RWPE2 (cell line): ENCODE data around the gene CHKA.

Experiments
- ATAC-seq: fragments of 200-7000 bp; cut with Tn5 transposase; 3 replicates; pipeline ENCODE4 v1.9.1; 2021; ENCODE audit warnings: low read depth
- DNase-seq: peaks from one replicate; pipeline ENCODE4 v3.0.0-alpha.2; 2020; ENCODE audit warnings: low spot score
- H3K27ac ChIP-seq: fragments of 450-650 bp; 2 replicates; pipeline ENCODE4 v1.5.1; 2017; ENCODE audit warnings: mild to moderate bottlenecking; ENCODE audit not compliant: poor library complexity, severe bottlenecking
- H3K27me3 ChIP-seq: fragments of 250-450 bp; sonication (Bioruptor Pico); 2 replicates; pipeline ENCODE4 v1.5.1; 2021; ENCODE audit warnings: mild to moderate bottlenecking, moderate library complexity; ENCODE audit not compliant: insufficient read depth, poor library complexity, severe bottlenecking
- H3K36me3 ChIP-seq: fragments of 250-450 bp; sonication (Bioruptor Pico); 2 replicates; pipeline ENCODE4 v1.5.1; 2020; ENCODE audit warnings: low read depth, mild to moderate bottlenecking, moderate library complexity
- H3K4me1 ChIP-seq: fragments of 250-450 bp; sonication (Bioruptor Pico); 2 replicates; pipeline ENCODE4 v1.5.1; 2021; ENCODE audit warnings: mild to moderate bottlenecking, moderate library complexity; ENCODE audit not compliant: insufficient read depth, poor library complexity, severe bottlenecking
- H3K4me3 ChIP-seq: fragments of 250-450 bp; sonication (Bioruptor Pico); 2 replicates; pipeline ENCODE4 v1.5.1; 2021; ENCODE audit warnings: mild to moderate bottlenecking, moderate library complexity; ENCODE audit not compliant: severe bottlenecking
- H3K9me3 ChIP-seq: fragments of 250-450 bp; sonication (Bioruptor Pico); 2 replicates; pipeline ENCODE4 v1.5.1; 2021; ENCODE audit warnings: mild to moderate bottlenecking, moderate library complexity; ENCODE audit not compliant: severe bottlenecking
- TF ChIP-seq, protein P1 (sequence below): fragments of 450-650 bp; IDR thresholded peaks from one replicate; pipeline ENCODE4 v1.5.1; 2017; ENCODE audit warnings: mild to moderate bottlenecking, moderate library complexity; ENCODE audit not compliant: poor library complexity, severe bottlenecking

The CHKA gene

DNA sequence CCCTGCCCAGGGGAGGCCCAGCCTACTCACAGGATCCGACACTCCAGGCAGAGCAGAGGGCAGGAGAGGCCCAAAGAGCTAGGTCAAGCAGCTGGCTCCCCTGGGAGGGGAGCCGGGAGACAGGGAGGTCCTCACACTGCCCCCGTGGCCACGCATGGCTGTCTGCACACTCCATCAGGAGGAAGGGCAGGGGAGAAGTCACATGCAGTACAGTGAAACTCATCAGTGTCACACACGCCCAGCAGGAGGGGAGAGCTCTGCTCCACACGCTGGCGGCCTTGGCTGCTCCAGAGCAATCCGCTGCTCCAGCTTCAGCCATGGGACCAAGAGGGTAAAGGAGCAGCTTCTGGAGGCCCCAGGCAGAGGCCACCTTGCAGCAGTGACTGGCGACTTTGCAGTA, 68.1 kb downstream of the CHKA start:
- Histone ChIP-seq H3K4me1 (no peaks in the 10 kb centered on the region), H3K27me3 (no peaks in the 10 kb centered on the region), H3K36me3 (peaks cover 27% of the 10 kb centered on the region), H3K9me3 (no peaks in the 10 kb centered on the region), H3K4me3 (no peak overlapping the region), H3K27ac (no peak overlapping the region)
- ATAC-seq: peak; percentile 14; the same call in 2 of the 3 replicates
- TF ChIP-seq, protein P1, sequence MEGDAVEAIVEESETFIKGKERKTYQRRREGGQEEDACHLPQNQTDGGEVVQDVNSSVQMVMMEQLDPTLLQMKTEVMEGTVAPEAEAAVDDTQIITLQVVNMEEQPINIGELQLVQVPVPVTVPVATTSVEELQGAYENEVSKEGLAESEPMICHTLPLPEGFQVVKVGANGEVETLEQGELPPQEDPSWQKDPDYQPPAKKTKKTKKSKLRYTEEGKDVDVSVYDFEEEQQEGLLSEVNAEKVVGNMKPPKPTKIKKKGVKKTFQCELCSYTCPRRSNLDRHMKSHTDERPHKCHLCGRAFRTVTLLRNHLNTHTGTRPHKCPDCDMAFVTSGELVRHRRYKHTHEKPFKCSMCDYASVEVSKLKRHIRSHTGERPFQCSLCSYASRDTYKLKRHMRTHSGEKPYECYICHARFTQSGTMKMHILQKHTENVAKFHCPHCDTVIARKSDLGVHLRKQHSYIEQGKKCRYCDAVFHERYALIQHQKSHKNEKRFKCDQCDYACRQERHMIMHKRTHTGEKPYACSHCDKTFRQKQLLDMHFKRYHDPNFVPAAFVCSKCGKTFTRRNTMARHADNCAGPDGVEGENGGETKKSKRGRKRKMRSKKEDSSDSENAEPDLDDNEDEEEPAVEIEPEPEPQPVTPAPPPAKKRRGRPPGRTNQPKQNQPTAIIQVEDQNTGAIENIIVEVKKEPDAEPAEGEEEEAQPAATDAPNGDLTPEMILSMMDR: no peak
- DNase-seq: no peak

DNA sequence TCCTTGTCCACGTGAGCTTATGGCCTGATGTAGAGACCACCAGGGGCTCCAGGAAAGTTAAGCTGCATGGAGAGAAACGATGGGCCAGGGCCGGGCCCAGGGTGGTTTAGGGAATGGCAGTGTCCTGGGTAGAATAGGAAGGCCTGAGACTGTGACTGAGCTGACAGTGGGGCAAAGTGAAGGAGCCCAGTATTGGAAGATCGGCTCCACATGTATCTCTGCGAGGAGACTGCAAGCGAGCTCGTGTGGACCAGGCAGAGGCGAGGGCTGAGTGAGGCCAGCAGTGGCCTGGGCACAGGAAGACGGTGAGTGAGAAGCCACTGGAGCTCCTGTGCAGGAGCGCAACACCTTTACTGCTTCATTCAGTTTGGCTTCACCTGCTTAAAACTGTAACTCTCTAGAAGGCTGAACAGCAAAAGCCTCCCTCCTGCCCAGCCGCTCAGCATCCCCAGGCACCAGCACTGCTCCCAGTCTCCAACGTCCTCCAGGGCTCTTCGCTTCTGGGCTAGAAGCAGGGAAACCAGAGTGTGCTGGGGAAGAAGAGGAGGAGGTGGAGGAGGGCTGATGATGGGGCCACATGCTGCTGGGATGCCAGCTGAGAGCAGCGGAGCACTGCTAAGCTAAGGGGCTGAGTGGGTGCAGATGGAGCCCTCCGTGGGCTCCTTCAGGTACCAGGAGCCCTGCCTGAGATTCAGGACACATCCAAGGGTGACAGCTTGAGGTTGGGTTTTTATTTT, 68.9 kb downstream of the CHKA start:
- TF ChIP-seq, protein P1: no peak
- Histone ChIP-seq H3K27ac (no peak overlapping the region), H3K4me1 (no peaks in the 10 kb centered on the region), H3K4me3 (no peak overlapping the region), H3K36me3 (peaks cover 31% of the 10 kb centered on the region), H3K27me3 (no peaks in the 10 kb centered on the region), H3K9me3 (no peaks in the 10 kb centered on the region)
- no peak for ATAC-seq
- DNase-seq: no peak

DNA sequence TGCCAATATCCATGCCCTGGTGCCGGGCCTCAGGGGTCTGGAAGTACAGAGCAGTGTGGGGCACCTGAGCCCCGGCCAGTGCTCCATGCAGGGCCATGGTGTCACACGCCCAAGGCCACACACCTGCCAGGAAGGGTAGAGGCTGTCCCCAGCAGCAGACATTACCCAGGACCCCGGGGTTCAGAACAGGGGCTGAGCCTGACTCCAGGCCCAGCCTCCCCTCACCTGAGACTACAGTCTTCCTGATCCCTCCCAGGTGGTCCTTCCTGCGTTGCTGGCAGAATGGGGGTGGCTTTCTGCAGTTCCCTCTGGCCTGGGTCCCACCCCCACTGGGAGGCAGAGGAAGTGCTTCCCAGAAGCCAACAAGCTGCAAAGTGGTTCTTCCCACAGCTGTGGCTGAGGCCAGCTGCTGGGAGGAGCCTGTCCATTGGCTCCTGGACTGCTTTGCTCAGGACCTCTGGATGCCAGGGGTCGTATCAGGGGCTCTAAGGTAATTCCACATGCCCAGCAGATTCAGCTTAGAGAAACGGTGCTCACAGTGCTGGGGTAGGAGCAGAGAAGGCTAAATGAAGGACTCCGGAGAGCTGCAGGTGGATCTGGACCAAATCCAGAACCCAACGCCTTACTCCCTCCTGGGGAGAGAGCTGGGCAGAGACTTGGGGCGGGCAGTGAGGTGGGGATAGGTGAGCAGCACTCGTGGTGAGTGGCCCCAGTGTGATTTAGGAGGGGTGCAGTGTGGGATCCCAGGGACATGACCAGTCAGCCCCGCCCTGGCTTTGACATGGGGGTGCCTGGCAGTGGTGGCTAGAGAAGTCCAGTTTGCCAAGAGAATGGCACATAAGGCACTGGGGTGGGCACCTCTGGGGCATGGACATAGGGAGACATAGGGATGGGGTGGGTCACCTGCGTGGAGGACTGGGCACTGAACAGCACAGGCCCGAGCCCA, 69.7 kb downstream of the CHKA start:
- no peaks in the 10 kb centered on the region for H3K9me3 ChIP-seq
- TF ChIP-seq, protein P1: no peak
- H3K4me3 ChIP-seq: no peak overlapping the region
- peaks cover 31% of the 10 kb centered on the region for H3K36me3 ChIP-seq
- H3K27ac ChIP-seq: no peak overlapping the region
- H3K27me3 ChIP-seq: no peaks in the 10 kb centered on the region
- ATAC-seq (no peak), DNase-seq (no peak)
- no peaks in the 10 kb centered on the region for H3K4me1 ChIP-seq

DNA sequence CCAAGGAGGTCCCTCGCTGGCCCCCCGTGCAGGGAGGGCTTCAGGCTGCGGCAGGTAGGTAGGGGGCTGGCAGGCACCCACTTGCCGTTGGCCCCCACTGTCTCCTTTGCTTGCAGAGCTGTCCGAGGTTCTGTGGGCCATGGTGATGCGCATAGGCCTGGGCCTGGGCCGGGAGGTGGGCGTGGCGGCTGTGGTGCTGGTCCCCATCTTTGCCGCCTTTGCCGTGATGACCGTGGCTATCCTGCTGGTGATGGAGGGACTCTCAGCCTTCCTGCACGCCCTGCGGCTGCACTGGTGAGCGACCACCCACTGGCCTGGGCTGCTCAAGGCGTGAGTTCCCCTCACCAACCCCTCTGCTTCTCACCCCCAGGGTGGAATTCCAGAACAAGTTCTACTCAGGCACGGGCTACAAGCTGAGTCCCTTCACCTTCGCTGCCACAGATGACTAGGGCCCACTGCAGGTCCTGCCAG, 70.8 kb downstream of the CHKA start:
- H3K27me3 ChIP-seq: no peaks in the 10 kb centered on the region
- no peaks in the 10 kb centered on the region for H3K4me1 ChIP-seq
- H3K4me3 ChIP-seq: no peak overlapping the region
- TF ChIP-seq, protein P1: no peak
- no peaks in the 10 kb centered on the region for H3K9me3 ChIP-seq
- DNase-seq: no peak
- no peak for ATAC-seq
- peaks cover 33% of the 10 kb centered on the region for H3K36me3 ChIP-seq
- no peak overlapping the region for H3K27ac ChIP-seq
